Type B pancreatic cell (in vitro differentiated cells): Measurements from ENCODE around the gene PDIA4. TPM values are rescaled to one million over a fixed set of nuclear protein-coding genes. Genes with fewer than 3 reads are reported as not detected.
A peak's percentile ranks its signal among the peaks of the same experiment; 100 is the strongest.

Experiments
- DNase-seq: peaks from one replicate; pipeline ENCODE4 v3.0.0; 2021; ENCODE audit warnings: mixed read lengths; ENCODE audit not compliant: unreplicated experiment; ENCODE audit errors: extremely low spot score
- H3K27ac Mint-ChIP-seq: 2 replicates; pipeline ENCODE4 v1.8.0; 2021; ENCODE audit warnings: mild to moderate bottlenecking, mixed read lengths
- H3K27me3 Mint-ChIP-seq: 2 replicates; pipeline ENCODE4 v1.8.0; 2021; ENCODE audit warnings: mixed read lengths
- H3K36me3 Mint-ChIP-seq: 2 replicates; pipeline ENCODE4 v1.8.0; 2021; ENCODE audit warnings: mixed read lengths
- H3K4me1 Mint-ChIP-seq: one replicate; pipeline ENCODE4 v1.8.0; 2021; ENCODE audit warnings: mixed read lengths; ENCODE audit not compliant: unreplicated experiment
- H3K4me3 Mint-ChIP-seq: 2 replicates; pipeline ENCODE4 v1.8.0; 2021; ENCODE audit warnings: mild to moderate bottlenecking, mixed read lengths
- H3K9me3 Mint-ChIP-seq: 2 replicates; pipeline ENCODE4 v1.8.0; 2021; ENCODE audit warnings: mixed read lengths
- total RNA-seq: library from RNA; stranded (reverse); gene quantifications from 2 replicates; pipeline ENCODE4 v1.2.1, GENCODE V29; 2021; ENCODE audit warnings: low replicate concordance
- TF ChIP-seq, protein P1 (sequence below): fragments of 200-600 bp; sonication (generic); conservative IDR thresholded peaks from 2 replicates; pipeline ENCODE4 v1.5.0; 2021; ENCODE audit warnings: antibody characterized with exemption, mild to moderate bottlenecking

Gene PDIA4
- total RNA-seq, 1 donor from 2014 or later = 209 TPM

GRCh38 chr7:149060156-149060555 lies 31.9 kb upstream of the PDIA4 start:
- no peak for DNase-seq
- Mint-ChIP-seq H3K9me3 (no peaks in the 10 kb centered on the region), H3K27ac (peak overlapping the region; percentile 30), H3K27me3 (no peaks in the 10 kb centered on the region), H3K36me3 (no peaks in the 10 kb centered on the region), H3K4me1 (no peaks in the 10 kb centered on the region), H3K4me3 (no peak overlapping the region)
- TF ChIP-seq, protein P1, sequence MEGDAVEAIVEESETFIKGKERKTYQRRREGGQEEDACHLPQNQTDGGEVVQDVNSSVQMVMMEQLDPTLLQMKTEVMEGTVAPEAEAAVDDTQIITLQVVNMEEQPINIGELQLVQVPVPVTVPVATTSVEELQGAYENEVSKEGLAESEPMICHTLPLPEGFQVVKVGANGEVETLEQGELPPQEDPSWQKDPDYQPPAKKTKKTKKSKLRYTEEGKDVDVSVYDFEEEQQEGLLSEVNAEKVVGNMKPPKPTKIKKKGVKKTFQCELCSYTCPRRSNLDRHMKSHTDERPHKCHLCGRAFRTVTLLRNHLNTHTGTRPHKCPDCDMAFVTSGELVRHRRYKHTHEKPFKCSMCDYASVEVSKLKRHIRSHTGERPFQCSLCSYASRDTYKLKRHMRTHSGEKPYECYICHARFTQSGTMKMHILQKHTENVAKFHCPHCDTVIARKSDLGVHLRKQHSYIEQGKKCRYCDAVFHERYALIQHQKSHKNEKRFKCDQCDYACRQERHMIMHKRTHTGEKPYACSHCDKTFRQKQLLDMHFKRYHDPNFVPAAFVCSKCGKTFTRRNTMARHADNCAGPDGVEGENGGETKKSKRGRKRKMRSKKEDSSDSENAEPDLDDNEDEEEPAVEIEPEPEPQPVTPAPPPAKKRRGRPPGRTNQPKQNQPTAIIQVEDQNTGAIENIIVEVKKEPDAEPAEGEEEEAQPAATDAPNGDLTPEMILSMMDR = no peak

GRCh38 chr7:149053885-149054284 lies 25.6 kb upstream of the PDIA4 start:
- Mint-ChIP-seq H3K36me3 (no peaks in the 10 kb centered on the region), H3K4me3 (no peak overlapping the region), H3K4me1 (no peaks in the 10 kb centered on the region), H3K27ac (no peak overlapping the region), H3K9me3 (no peaks in the 10 kb centered on the region), H3K27me3 (no peaks in the 10 kb centered on the region)
- DNase-seq = no peak
- TF ChIP-seq, protein P1 = no peak

DNA sequence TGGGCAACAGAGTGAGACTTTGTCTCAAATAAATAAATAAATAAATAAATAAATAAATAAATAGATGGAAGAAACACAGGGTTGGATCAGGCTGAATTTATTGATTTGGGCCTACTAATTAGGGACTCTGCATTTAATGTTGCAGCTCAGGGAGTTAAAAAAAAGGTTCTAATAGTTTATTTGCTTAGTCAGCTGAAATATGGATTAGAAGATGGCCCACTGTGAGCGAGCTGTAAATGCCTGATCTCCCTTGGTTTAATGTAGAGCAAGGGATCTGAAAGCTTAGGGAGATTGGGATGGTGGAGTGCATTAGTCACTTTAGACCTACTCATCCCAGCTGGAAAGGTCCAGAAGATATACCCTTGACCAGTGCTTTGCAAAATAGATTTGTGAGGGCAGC lies 25.1 kb upstream of the PDIA4 start:
- H3K27me3 Mint-ChIP-seq = no peaks in the 10 kb centered on the region
- no peaks in the 10 kb centered on the region for H3K4me1 Mint-ChIP-seq
- H3K9me3 Mint-ChIP-seq = no peaks in the 10 kb centered on the region
- no peak for DNase-seq
- H3K27ac Mint-ChIP-seq = no peak overlapping the region
- no peaks in the 10 kb centered on the region for H3K36me3 Mint-ChIP-seq
- TF ChIP-seq, protein P1 = no peak
- H3K4me3 Mint-ChIP-seq = no peak overlapping the region

- H3K27me3 Mint-ChIP-seq = no peaks in the 10 kb centered on the region
- TF ChIP-seq, protein P1 = no peak
- H3K4me1 Mint-ChIP-seq = no peaks in the 10 kb centered on the region
- no peak overlapping the region for H3K4me3 Mint-ChIP-seq
- H3K36me3 Mint-ChIP-seq = no peaks in the 10 kb centered on the region
- no peaks in the 10 kb centered on the region for H3K9me3 Mint-ChIP-seq
- no peak for DNase-seq
- H3K27ac Mint-ChIP-seq = no peak overlapping the region
Measured at GRCh38 chr7:149050941-149051340, 22.6 kb upstream of the PDIA4 start.

DNA sequence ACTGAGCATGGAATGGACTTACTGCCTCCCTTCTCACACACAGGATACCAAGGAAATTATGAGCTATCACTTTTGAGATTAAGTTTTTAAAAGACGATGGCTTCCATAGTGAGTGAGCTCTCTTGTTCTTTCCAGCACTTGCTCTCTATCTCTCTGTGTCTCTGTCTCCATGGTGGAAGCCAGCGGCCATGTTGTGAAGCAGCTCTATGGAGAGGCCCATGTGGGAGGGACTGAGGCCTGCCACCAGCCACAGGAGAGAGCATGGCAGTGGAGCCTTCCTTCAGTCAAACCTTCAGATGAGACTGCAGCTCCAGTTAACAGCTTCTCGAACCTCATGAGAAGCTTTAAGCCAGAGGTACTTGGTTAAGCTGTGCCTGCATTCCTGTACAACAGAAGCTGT lies 20.5 kb upstream of the PDIA4 start:
- DNase-seq = no peak
- TF ChIP-seq, protein P1 = no peak
- Mint-ChIP-seq H3K4me1 (no peaks in the 10 kb centered on the region), H3K36me3 (no peaks in the 10 kb centered on the region), H3K27me3 (no peaks in the 10 kb centered on the region), H3K27ac (no peak overlapping the region), H3K9me3 (peaks cover 5% of the 10 kb centered on the region), H3K4me3 (no peak overlapping the region)

GRCh38 chr7:149046416-149046815 lies 18.1 kb upstream of the PDIA4 start:
- Mint-ChIP-seq H3K4me3 (no peak overlapping the region), H3K9me3 (peaks cover 5% of the 10 kb centered on the region), H3K36me3 (no peaks in the 10 kb centered on the region), H3K27me3 (no peaks in the 10 kb centered on the region), H3K4me1 (no peaks in the 10 kb centered on the region), H3K27ac (no peak overlapping the region)
- no peak for DNase-seq
- TF ChIP-seq, protein P1 = no peak
